GM19043 (cell line): ENCODE results near the gene STK38.
"Not testable (repeated sequence)": the region's sequence is repeated elsewhere in the genome, so short reads cannot be mapped to it uniquely, and the experiment has no call there.

ENCODE experiments used
- ATAC-seq: cut with Tn5 transposase; IDR thresholded peaks from one replicate; pipeline ENCODE4 v1.9.1; 2021; ENCODE audit warnings: low read depth; ENCODE audit not compliant: unreplicated experiment

Gene STK38

GRCh38 chr6:36546920-36547645, at the start of gene STK38:
STK38 (minus strand) TSS chr6:36547479; CDS start chr6:36540202, 7,277 bp downstream.
- peak; percentile 70 for ATAC-seq

- ATAC-seq, result no peak
Observed at GRCh38 chr6:36596356-36596755, 49.1 kb upstream of the STK38 start.

- no peak for ATAC-seq
Observed at GRCh38 chr6:36594816-36595643, 47.8 kb upstream of the STK38 start.

GRCh38 chr6:36594029-36594815, 46.9 kb upstream of the STK38 start, which contains the start of gene SRSF3:
SRSF3 (plus strand) TSS chr6:36594362; CDS start chr6:36596763, 2,401 bp downstream.
- ATAC-seq, result peak; percentile 71

- ATAC-seq, result peak; percentile 3
Observed at GRCh38 chr6:36593569-36594028, 46.3 kb upstream of the STK38 start.

GRCh38 chr6:36592221-36592655, 45.0 kb upstream of the STK38 start:
- peak; percentile 57 for ATAC-seq

- ATAC-seq, result no peak
Observed at GRCh38 chr6:36590237-36590636, 43.0 kb upstream of the STK38 start.

GRCh38 chr6:36589025-36589400, 41.7 kb upstream of the STK38 start:
- ATAC-seq, result not testable (repeated sequence)

GRCh38 chr6:36586606-36587005, 39.3 kb upstream of the STK38 start:
- ATAC-seq, result no peak

- ATAC-seq, result no peak
Observed at GRCh38 chr6:36581716-36582115, 34.4 kb upstream of the STK38 start.

- no peak for ATAC-seq
Observed at GRCh38 chr6:36580184-36580526, 32.9 kb upstream of the STK38 start.

GRCh38 chr6:36578431-36578830, 31.2 kb upstream of the STK38 start:
- no peak for ATAC-seq

- ATAC-seq, result no peak
Observed at GRCh38 chr6:36578030-36578429, 30.8 kb upstream of the STK38 start.

GRCh38 chr6:36577301-36577700, 30.0 kb upstream of the STK38 start:
- no peak for ATAC-seq

- ATAC-seq, result no peak
Observed at GRCh38 chr6:36576578-36576977, 29.3 kb upstream of the STK38 start.

GRCh38 chr6:36574679-36575078, 27.4 kb upstream of the STK38 start:
- no peak for ATAC-seq

GRCh38 chr6:36572353-36573311, 25.4 kb upstream of the STK38 start:
- not testable (repeated sequence) for ATAC-seq

GRCh38 chr6:36571122-36572043, 24.1 kb upstream of the STK38 start:
- ATAC-seq, result no peak

GRCh38 chr6:36570264-36570663, 23.0 kb upstream of the STK38 start:
- ATAC-seq, result no peak
